Ishikawa (cell line): Measurements from ENCODE around the gene MTRR.

Source experiments
- EP300 ChIP-seq: IDR thresholded peaks from 2 replicates; pipeline ENCODE4 v1.6.1; 2012; ENCODE audit warnings: borderline replicate concordance
- TAF1 ChIP-seq: IDR thresholded peaks from 2 replicates; pipeline ENCODE4 v1.6.1; 2012; ENCODE audit warnings: low read depth, mild to moderate bottlenecking
- TCF12 ChIP-seq: IDR thresholded peaks from 2 replicates; pipeline ENCODE4 v1.6.1; 2012; ENCODE audit warnings: low read depth
- YY1 ChIP-seq: IDR thresholded peaks from 2 replicates; pipeline ENCODE4 v1.6.1; 2012; ENCODE audit warnings: low read depth
- TF ChIP-seq, protein P1 (sequence below): IDR thresholded peaks from 2 replicates; pipeline ENCODE4 v1.6.1; 2012; ENCODE audit warnings: low read depth, mild to moderate bottlenecking
- TF ChIP-seq, protein P2 (sequence below): IDR thresholded peaks from 2 replicates; pipeline ENCODE4 v1.6.1; 2012

DNA sequence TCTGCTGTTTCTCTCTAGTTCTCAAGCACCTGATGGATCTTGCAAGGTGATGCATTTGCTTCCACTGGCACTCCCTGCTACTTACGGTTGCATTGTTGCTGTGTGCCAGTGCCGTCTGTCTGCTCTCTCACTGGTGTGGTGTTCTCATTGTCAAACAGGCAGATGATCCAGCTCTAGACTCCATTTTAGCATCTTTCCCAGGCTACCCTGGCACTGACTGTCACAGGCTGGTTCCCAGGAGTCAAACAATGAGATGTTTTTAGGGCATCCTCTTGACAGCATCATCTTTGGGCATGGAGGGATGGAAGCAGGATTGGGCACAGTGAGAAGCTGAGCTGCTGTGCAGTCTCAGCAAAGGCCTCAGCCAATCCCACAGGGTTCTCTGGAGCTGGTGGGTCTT lies 12.9 kb downstream of the MTRR start:
- no peak for TF ChIP-seq YY1
- TF ChIP-seq TCF12, result no peak
- no peak for TF ChIP-seq EP300
- TF ChIP-seq, protein P1, sequence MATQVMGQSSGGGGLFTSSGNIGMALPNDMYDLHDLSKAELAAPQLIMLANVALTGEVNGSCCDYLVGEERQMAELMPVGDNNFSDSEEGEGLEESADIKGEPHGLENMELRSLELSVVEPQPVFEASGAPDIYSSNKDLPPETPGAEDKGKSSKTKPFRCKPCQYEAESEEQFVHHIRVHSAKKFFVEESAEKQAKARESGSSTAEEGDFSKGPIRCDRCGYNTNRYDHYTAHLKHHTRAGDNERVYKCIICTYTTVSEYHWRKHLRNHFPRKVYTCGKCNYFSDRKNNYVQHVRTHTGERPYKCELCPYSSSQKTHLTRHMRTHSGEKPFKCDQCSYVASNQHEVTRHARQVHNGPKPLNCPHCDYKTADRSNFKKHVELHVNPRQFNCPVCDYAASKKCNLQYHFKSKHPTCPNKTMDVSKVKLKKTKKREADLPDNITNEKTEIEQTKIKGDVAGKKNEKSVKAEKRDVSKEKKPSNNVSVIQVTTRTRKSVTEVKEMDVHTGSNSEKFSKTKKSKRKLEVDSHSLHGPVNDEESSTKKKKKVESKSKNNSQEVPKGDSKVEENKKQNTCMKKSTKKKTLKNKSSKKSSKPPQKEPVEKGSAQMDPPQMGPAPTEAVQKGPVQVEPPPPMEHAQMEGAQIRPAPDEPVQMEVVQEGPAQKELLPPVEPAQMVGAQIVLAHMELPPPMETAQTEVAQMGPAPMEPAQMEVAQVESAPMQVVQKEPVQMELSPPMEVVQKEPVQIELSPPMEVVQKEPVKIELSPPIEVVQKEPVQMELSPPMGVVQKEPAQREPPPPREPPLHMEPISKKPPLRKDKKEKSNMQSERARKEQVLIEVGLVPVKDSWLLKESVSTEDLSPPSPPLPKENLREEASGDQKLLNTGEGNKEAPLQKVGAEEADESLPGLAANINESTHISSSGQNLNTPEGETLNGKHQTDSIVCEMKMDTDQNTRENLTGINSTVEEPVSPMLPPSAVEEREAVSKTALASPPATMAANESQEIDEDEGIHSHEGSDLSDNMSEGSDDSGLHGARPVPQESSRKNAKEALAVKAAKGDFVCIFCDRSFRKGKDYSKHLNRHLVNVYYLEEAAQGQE, result no peak
- TF ChIP-seq, protein P2, sequence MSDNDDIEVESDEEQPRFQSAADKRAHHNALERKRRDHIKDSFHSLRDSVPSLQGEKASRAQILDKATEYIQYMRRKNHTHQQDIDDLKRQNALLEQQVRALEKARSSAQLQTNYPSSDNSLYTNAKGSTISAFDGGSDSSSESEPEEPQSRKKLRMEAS, result no peak
- TF ChIP-seq TAF1, result no peak
